Breast epithelium (tissue), 4 donors: ENCODE results near the gene COPG2. TPM values are rescaled to one million over a fixed set of nuclear protein-coding genes. Genes with fewer than 3 reads are reported as not detected.

ENCODE experiments used
- DNase-seq, 2 donors: peaks; one replicate each; pipeline ENCODE4 v3.0.0-alpha.2; 2019; ENCODE audit warnings: low spot score in 2 of 2
- H3K27ac ChIP-seq, 2 donors: fragments of 200-600 bp; sonication (generic) in 1 of 2; one replicate each; pipeline ENCODE4 v1.5.1; 2016 to 2019; ENCODE audit warnings: mild to moderate bottlenecking in 1 of 2
- H3K27me3 ChIP-seq, 2 donors: fragments of 200-600 bp; sonication (generic) in 1 of 2; one replicate each; pipeline versions ENCODE4 v1.5.1 to v1.6.0; 2017 to 2019; ENCODE audit warnings: control low read depth in 1 of 2, mild to moderate bottlenecking in 1 of 2
- H3K36me3 ChIP-seq: fragments of 200-600 bp; one replicate; pipeline ENCODE4 v1.5.1; 2019
- H3K4me1 ChIP-seq, 2 donors: fragments of 200-600 bp; sonication (generic); one replicate each; pipeline ENCODE4 v1.5.1; 2016 to 2019; ENCODE audit warnings: control low read depth in 1 of 2
- H3K4me3 ChIP-seq, 3 donors: fragments of 200-600 bp; sonication (generic); 1 replicate in 2 of 3; 2 replicates in 1 of 3; pipeline ENCODE4 v1.5.1; 2016 to 2019; ENCODE audit warnings: mild to moderate bottlenecking in 3 of 3, moderate library complexity in 2 of 3
- H3K9me3 ChIP-seq, 2 donors: fragments of 200-600 bp; sonication (generic) in 1 of 2; one replicate each; pipeline ENCODE4 v1.5.1; 2016 to 2019; ENCODE audit warnings: control low read depth in 1 of 2
- POLR2A ChIP-seq: fragments of 450-650 bp; IDR thresholded peaks from one replicate; pipeline ENCODE4 v1.6.1; 2016; ENCODE audit warnings: antibody characterized with exemption, mild to moderate bottlenecking, moderate library complexity
- POLR2AphosphoS5 ChIP-seq, 3 donors: sonication (generic); formaldehyde crosslinking; IDR thresholded peaks; one replicate each; pipeline ENCODE4 v1.6.1; 2017; ENCODE audit warnings: antibody characterized with exemption in 3 of 3
- intact Hi-C: fragments of 100-400 bp; cut with DNase I; formaldehyde crosslinking; loops from one replicate; pipeline ENCODE4 v1.15.1; 2023; ENCODE audit warnings: low total_unique reads
- total RNA-seq, 3 donors: library from RNA; depleted of rRNA; stranded (reverse); fragments of >200 nt; gene quantifications; one replicate each; pipeline ENCODE4 v1.1.0, GENCODE V29; 2016
- TF ChIP-seq, protein P1 (sequence below), 3 donors: fragments of 450-650 bp; IDR thresholded peaks; one replicate each; pipeline ENCODE4 v1.5.1; 2016 to 2017; ENCODE audit warnings: antibody characterized with exemption in 3 of 3, mild to moderate bottlenecking in 3 of 3, moderate library complexity in 3 of 3

COPG2 gene
- total RNA-seq, 3 donors from 2014 or later, result 21.3 to 37.8 (median 27.2) TPM

DNA sequence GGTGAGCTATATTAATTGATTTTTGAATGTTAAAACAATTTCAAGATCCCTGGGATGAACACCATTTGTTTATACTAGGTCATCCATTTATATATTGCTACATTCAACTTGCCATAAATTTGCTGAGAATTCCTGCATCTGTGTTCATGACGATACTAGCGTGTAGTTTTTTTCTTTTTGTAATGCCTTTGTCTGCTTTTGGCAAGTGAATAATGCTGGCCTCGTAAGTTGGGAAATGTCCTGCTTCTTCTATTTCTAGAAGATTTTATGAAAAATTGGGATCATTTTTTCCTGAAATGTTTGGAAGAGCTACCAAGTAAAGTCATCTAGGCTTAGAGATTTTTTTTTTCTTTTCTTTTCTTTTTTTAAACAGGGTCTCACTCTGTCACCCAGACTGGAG lies 189.6 kb downstream of the COPG2 start:
- intact Hi-C loops, result loop anchor here (2.0 kb wide), 1 partner anchor 38 kb away; the partner anchor contains the start of gene CEP41
- H3K27me3 ChIP-seq, result no peaks in the 10 kb centered on the region
- DNase-seq, result no peak
- H3K4me3 ChIP-seq, result no peak overlapping the region
- H3K9me3 ChIP-seq, result no peaks in the 10 kb centered on the region
- no peak overlapping the region for H3K27ac ChIP-seq
- no peaks in the 10 kb centered on the region for H3K4me1 ChIP-seq
- TF ChIP-seq, protein P1, sequence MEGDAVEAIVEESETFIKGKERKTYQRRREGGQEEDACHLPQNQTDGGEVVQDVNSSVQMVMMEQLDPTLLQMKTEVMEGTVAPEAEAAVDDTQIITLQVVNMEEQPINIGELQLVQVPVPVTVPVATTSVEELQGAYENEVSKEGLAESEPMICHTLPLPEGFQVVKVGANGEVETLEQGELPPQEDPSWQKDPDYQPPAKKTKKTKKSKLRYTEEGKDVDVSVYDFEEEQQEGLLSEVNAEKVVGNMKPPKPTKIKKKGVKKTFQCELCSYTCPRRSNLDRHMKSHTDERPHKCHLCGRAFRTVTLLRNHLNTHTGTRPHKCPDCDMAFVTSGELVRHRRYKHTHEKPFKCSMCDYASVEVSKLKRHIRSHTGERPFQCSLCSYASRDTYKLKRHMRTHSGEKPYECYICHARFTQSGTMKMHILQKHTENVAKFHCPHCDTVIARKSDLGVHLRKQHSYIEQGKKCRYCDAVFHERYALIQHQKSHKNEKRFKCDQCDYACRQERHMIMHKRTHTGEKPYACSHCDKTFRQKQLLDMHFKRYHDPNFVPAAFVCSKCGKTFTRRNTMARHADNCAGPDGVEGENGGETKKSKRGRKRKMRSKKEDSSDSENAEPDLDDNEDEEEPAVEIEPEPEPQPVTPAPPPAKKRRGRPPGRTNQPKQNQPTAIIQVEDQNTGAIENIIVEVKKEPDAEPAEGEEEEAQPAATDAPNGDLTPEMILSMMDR (IDR thresholded peaks at IDR 0.05), result no peak
- TF ChIP-seq POLR2A (no peak), POLR2AphosphoS5 (IDR thresholded peaks at IDR 0.05) (no peak)
- H3K36me3 ChIP-seq, result no peaks in the 10 kb centered on the region

DNA sequence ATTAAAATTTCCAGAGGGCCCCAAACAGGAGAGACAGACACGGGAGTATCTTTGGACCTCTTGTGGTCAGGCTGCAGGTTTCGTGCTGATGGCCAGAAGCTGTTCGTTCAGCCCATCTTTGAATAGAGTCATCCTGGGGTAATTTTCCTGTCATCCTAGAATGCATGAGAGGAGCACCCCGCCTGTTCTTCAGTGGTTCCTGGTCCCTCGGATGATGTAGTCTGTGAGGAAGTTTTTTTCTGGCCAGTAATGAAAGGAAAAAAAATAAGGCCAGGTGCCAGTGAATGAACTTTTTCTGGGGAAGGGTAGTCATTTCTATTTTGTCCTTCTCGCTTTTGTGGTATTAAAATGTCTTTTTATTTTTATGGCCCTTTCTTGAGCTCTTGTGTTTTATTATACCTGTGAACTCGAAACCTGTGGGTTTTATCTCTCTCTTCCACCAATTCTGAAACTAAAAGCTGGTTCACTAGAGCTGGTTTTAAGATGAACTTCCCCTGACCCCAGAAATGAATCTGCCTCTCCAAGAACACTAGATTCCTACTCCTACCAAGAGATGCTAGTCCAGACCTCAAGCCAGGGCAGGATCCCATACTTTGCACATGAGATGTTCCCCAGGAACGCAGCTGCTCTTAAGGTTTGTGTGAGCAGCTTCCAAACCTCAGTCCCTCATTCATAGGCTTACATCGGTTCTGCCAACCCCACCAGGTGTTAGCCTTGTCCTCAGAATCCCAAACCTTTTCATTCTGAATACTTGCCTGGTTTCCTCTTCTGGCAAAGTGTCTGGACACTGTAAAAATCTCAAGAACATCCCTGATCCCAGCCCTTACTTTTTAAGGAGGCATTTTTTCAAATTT lies 192.0 kb downstream of the COPG2 start:
- TF ChIP-seq POLR2A, result no peak
- no peak for TF ChIP-seq POLR2AphosphoS5 (IDR thresholded peaks at IDR 0.05)
- TF ChIP-seq, protein P1 (IDR thresholded peaks at IDR 0.05), result no peak
- intact Hi-C loops, result no loop called here
- no peaks in the 10 kb centered on the region for H3K9me3 ChIP-seq
- H3K27ac ChIP-seq, result no peak overlapping the region
- DNase-seq, result no peak
- H3K27me3 ChIP-seq, result no peaks in the 10 kb centered on the region
- no peak overlapping the region for H3K4me3 ChIP-seq
- H3K4me1 ChIP-seq, result no peaks in the 10 kb centered on the region
- no peaks in the 10 kb centered on the region for H3K36me3 ChIP-seq

GRCh38 chr7:130475776-130476175 lies 192.8 kb downstream of the COPG2 start:
- Histone ChIP-seq H3K27ac (no peak overlapping the region), H3K27me3 (no peaks in the 10 kb centered on the region), H3K4me1 (no peaks in the 10 kb centered on the region), H3K36me3 (no peaks in the 10 kb centered on the region), H3K4me3 (no peak overlapping the region), H3K9me3 (no peaks in the 10 kb centered on the region)
- DNase-seq, result no peak
- intact Hi-C loops, result no loop called here
- no peak for TF ChIP-seq POLR2AphosphoS5 (IDR thresholded peaks at IDR 0.05)
- TF ChIP-seq, protein P1 (IDR thresholded peaks at IDR 0.05), result no peak
- no peak for TF ChIP-seq POLR2A

GRCh38 chr7:130473876-130474275 lies 194.7 kb downstream of the COPG2 start:
- H3K9me3 ChIP-seq, result no peaks in the 10 kb centered on the region
- no peaks in the 10 kb centered on the region for H3K27me3 ChIP-seq
- no peaks in the 10 kb centered on the region for H3K36me3 ChIP-seq
- intact Hi-C loops, result no loop called here
- TF ChIP-seq POLR2AphosphoS5 (IDR thresholded peaks at IDR 0.05) (no peak), POLR2A (no peak)
- H3K27ac ChIP-seq, result no peak overlapping the region
- no peak for DNase-seq
- H3K4me1 ChIP-seq, result no peaks in the 10 kb centered on the region
- H3K4me3 ChIP-seq, result no peak overlapping the region

- no peaks in the 10 kb centered on the region for H3K36me3 ChIP-seq
- no peak for TF ChIP-seq POLR2AphosphoS5 (IDR thresholded peaks at IDR 0.05)
- TF ChIP-seq, protein P1 (IDR thresholded peaks at IDR 0.05), result no peak
- TF ChIP-seq POLR2A, result no peak
- H3K27me3 ChIP-seq, result no peaks in the 10 kb centered on the region
- no peak overlapping the region for H3K4me3 ChIP-seq
- no peak for DNase-seq
- no peak overlapping the region for H3K27ac ChIP-seq
- intact Hi-C loops, result no loop called here
- H3K9me3 ChIP-seq, result no peaks in the 10 kb centered on the region
- no peaks in the 10 kb centered on the region for H3K4me1 ChIP-seq
Measured at GRCh38 chr7:130473289-130473688, 195.3 kb downstream of the COPG2 start.
